Endothelial cell (in vitro differentiated cells): ENCODE data around the gene MAML3. TPM values are rescaled to one million over a fixed set of nuclear protein-coding genes. Genes with fewer than 3 reads are reported as not detected.

ENCODE experiments used
- DNase-seq: peaks from one replicate; pipeline ENCODE4 v3.0.0; 2021; ENCODE audit warnings: low spot score
- H3K27ac Mint-ChIP-seq: one replicate; pipeline ENCODE4 v1.8.0; 2021; ENCODE audit warnings: mixed read lengths, inconsistent platforms; ENCODE audit not compliant: unreplicated experiment
- H3K27me3 Mint-ChIP-seq: one replicate; pipeline ENCODE4 v1.8.0; 2021; ENCODE audit warnings: mild to moderate bottlenecking, moderate library complexity, mixed read lengths, inconsistent platforms; ENCODE audit not compliant: unreplicated experiment
- H3K36me3 Mint-ChIP-seq: one replicate; pipeline ENCODE4 v1.8.0; 2021; ENCODE audit warnings: mild to moderate bottlenecking, low read depth, mixed read lengths, inconsistent platforms; ENCODE audit not compliant: unreplicated experiment
- H3K4me1 Mint-ChIP-seq: one replicate; pipeline ENCODE4 v1.8.0; 2021; ENCODE audit warnings: mild to moderate bottlenecking, mixed read lengths, inconsistent platforms; ENCODE audit not compliant: unreplicated experiment
- H3K4me3 Mint-ChIP-seq: one replicate; pipeline ENCODE4 v1.8.0; 2021; ENCODE audit warnings: mild to moderate bottlenecking, mixed read lengths, inconsistent platforms; ENCODE audit not compliant: unreplicated experiment
- H3K9me3 Mint-ChIP-seq: one replicate; pipeline ENCODE4 v1.8.0; 2021; ENCODE audit warnings: mixed read lengths, inconsistent platforms; ENCODE audit not compliant: unreplicated experiment
- CTCF ChIP-seq: fragments of 200-600 bp; sonication (generic); IDR thresholded peaks from one replicate; pipeline ENCODE4 v1.5.0; 2021; ENCODE audit warnings: antibody characterized with exemption; ENCODE audit not compliant: unreplicated experiment
- total RNA-seq: library from RNA; stranded (reverse); fragmentation: NEBNext Ultra II Directional; extraction: Animal tissue kit (Norgen Biotek cat#: 25700); gene quantifications from one replicate; pipeline ENCODE4 v1.2.1, GENCODE V29; 2021; ENCODE audit not compliant: unreplicated experiment

MAML3 gene
- total RNA-seq, 1 donor from 2014 or later = 31.0 TPM

- DNase-seq = no peak
- Mint-ChIP-seq H3K36me3 (no peaks in the 10 kb centered on the region), H3K4me3 (no peak overlapping the region), H3K9me3 (no peaks in the 10 kb centered on the region), H3K27ac (no peak overlapping the region), H3K4me1 (peaks cover 18% of the 10 kb centered on the region), H3K27me3 (peaks cover 4% of the 10 kb centered on the region)
- TF ChIP-seq CTCF = no peak
These were observed 255.7 kb downstream of the MAML3 start for GRCh38 chr4:139898293-139898692.

GRCh38 chr4:139896091-139896604 is 257.8 kb downstream of the MAML3 start:
- no peak for TF ChIP-seq CTCF
- DNase-seq = no peak
- no peaks in the 10 kb centered on the region for H3K36me3 Mint-ChIP-seq
- no peak overlapping the region for H3K4me3 Mint-ChIP-seq
- no peaks in the 10 kb centered on the region for H3K4me1 Mint-ChIP-seq
- H3K27ac Mint-ChIP-seq = no peak overlapping the region
- H3K9me3 Mint-ChIP-seq = no peaks in the 10 kb centered on the region
- peaks cover 2% of the 10 kb centered on the region for H3K27me3 Mint-ChIP-seq

GRCh38 chr4:139893801-139894200 is 260.2 kb downstream of the MAML3 start:
- Mint-ChIP-seq H3K27me3 (peaks cover 5% of the 10 kb centered on the region), H3K36me3 (peaks cover 20% of the 10 kb centered on the region), H3K4me1 (peaks cover 6% of the 10 kb centered on the region), H3K27ac (no peak overlapping the region), H3K4me3 (no peak overlapping the region), H3K9me3 (no peaks in the 10 kb centered on the region)
- TF ChIP-seq CTCF = no peak
- DNase-seq = no peak

- no peak for TF ChIP-seq CTCF
- H3K4me1 Mint-ChIP-seq = peaks cover 6% of the 10 kb centered on the region
- peaks cover 26% of the 10 kb centered on the region for H3K36me3 Mint-ChIP-seq
- no peak overlapping the region for H3K27ac Mint-ChIP-seq
- peaks cover 5% of the 10 kb centered on the region for H3K27me3 Mint-ChIP-seq
- no peak overlapping the region for H3K4me3 Mint-ChIP-seq
- no peak for DNase-seq
- no peaks in the 10 kb centered on the region for H3K9me3 Mint-ChIP-seq
These were observed 260.8 kb downstream of the MAML3 start for GRCh38 chr4:139892973-139893736.

GRCh38 chr4:139890816-139891215 is 263.2 kb downstream of the MAML3 start:
- no peak for DNase-seq
- Mint-ChIP-seq H3K27ac (no peak overlapping the region), H3K36me3 (peaks cover 28% of the 10 kb centered on the region), H3K4me3 (peak overlapping the region; percentile 2), H3K27me3 (peaks cover 5% of the 10 kb centered on the region), H3K9me3 (no peaks in the 10 kb centered on the region), H3K4me1 (peaks cover 6% of the 10 kb centered on the region)
- no peak for TF ChIP-seq CTCF
